ENCODE results near the gene CCL11.
"Not testable (repeated sequence)": the region's sequence is repeated elsewhere in the genome, so short reads cannot be mapped to it uniquely, and the experiment has no call there.

The CCL11 gene

GRCh38 chr17:34312080-34312479, 26.5 kb downstream of the CCL11 start:
- no peak for DNase-seq

DNA sequence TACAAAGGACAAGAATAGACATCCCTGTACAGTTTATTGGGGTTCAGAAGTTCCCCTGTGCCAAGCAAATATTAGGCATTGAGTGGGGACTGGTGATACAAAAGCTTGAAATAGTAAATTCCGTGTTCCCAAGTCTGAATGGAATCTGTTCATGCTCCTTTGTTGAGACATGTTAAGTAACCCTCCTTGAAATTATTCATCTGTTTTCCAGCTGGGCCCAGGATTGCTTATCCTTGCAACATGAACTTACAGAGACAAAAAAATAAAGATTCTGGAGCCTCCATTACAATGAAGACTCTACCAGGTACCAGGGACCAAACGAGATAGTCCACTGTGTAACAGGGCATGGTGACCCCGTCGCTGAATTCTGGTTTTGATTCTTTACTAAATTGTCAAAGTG, 27.6 kb downstream of the CCL11 start:
- no peak for DNase-seq

GRCh38 chr17:34314279-34314678, 28.7 kb downstream of the CCL11 start:
- DNase-seq: no peak

- no peak for DNase-seq
These were observed 32.9 kb downstream of the CCL11 start for GRCh38 chr17:34318474-34318873.

DNA sequence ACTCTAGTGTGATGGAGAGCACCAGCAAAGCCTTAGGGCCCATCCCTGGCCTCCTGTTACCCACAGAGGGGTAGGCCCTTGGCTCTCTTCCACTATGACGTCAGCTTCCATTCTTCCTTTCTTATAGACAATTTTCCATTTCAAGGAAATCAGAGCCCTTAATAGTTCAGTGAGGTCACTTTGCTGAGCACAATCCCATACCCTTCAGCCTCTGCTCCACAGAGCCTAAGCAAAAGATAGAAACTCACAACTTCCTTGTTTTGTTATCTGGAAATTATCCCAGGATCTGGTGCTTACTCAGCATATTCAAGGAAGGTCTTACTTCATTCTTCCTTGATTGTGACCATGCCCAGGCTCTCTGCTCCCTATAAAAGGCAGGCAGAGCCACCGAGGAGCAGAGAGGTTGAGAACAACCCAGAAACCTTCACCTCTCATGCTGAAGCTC, 33.5 kb downstream of the CCL11 start, which contains the start of gene CCL8:
CCL8 (plus strand) TSS at position 397 of the 445 bp plus-strand sequence. CDS start 67 bp downstream, outside the sequence.
- no peak for DNase-seq

GRCh38 chr17:34321964-34322363, 36.4 kb downstream of the CCL11 start:
- no peak for DNase-seq

- not testable (repeated sequence) for DNase-seq
These were observed 42.0 kb downstream of the CCL11 start for GRCh38 chr17:34327580-34327979.

DNA sequence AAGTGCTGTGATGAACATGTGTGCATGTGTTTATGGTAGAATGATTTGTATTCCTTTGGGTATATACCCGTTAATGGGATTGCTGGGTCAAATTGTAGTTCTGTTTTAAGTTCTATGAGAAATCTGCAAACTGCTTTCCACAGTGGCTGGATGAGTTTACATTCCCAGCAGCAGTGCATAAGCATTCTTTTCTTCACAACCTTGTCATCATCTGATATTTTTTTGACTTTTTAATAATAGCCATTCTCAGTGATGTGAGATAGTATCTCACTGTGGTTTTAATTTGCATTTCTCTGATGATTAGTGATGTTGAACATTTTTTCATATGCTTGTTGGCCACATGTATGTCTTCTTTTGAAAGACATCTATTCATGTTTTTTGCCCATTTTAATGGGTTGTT, 52.2 kb downstream of the CCL11 start:
- DNase-seq: no peak

Data from NCI-H2081 (cell line).